DMS153 treated with DMSO at 0.1 percent for 48 hours (cell line): Measurements from ENCODE around the gene NAPEPLD.
"Not testable (repeated sequence)": the region's sequence is repeated elsewhere in the genome, so short reads cannot be mapped to it uniquely, and the experiment has no call there.

Experiments
- DNase-seq: peaks from one replicate; lab custom pipeline; 2025; ENCODE audit not compliant: unreplicated experiment; lab: John Stamatoyannopoulos, UW

NAPEPLD gene

GRCh38 chr7:103068414-103069403, 80.2 kb downstream of the NAPEPLD start:
- DNase-seq: no peak

GRCh38 chr7:103065667-103066066, 83.2 kb downstream of the NAPEPLD start:
- no peak for DNase-seq

- no peak for DNase-seq
Observed at GRCh38 chr7:103063895-103064294, 85.0 kb downstream of the NAPEPLD start.

- DNase-seq: no peak
Observed at GRCh38 chr7:103059471-103059870, 89.4 kb downstream of the NAPEPLD start.

GRCh38 chr7:103058122-103058521, 90.8 kb downstream of the NAPEPLD start:
- no peak for DNase-seq

- not testable (repeated sequence) for DNase-seq
Observed at GRCh38 chr7:103056006-103056405, 92.9 kb downstream of the NAPEPLD start.

GRCh38 chr7:103051519-103051918, 97.4 kb downstream of the NAPEPLD start:
- DNase-seq: no peak
